Ovary (tissue), 3 donors: ENCODE data around the gene CYLD.

Source experiments
- CTCF ChIP-seq, 3 donors: fragments of 450-650 bp in 2 of 3; fragments of 200-600 bp in 1 of 3; IDR thresholded peaks; one replicate each; pipeline versions ENCODE4 v1.5.1 to v1.8.0; 2016 to 2022; ENCODE audit warnings: antibody characterized with exemption in 3 of 3, mild to moderate bottlenecking in 1 of 3
- EP300 ChIP-seq: sonication (generic); formaldehyde crosslinking; IDR thresholded peaks from one replicate; pipeline ENCODE4 v1.6.1; 2017; ENCODE audit warnings: antibody characterized with exemption
- donor health status: DM: no; HTN: no; CAD: no.

- TF ChIP-seq CTCF (IDR thresholded peaks at IDR 0.05), result no peak
- TF ChIP-seq EP300, result no peak
Measured at GRCh38 chr16:50814052-50814451, 72.2 kb downstream of the CYLD start.
